ENCODE measurements around the gene RFX3.

DNA sequence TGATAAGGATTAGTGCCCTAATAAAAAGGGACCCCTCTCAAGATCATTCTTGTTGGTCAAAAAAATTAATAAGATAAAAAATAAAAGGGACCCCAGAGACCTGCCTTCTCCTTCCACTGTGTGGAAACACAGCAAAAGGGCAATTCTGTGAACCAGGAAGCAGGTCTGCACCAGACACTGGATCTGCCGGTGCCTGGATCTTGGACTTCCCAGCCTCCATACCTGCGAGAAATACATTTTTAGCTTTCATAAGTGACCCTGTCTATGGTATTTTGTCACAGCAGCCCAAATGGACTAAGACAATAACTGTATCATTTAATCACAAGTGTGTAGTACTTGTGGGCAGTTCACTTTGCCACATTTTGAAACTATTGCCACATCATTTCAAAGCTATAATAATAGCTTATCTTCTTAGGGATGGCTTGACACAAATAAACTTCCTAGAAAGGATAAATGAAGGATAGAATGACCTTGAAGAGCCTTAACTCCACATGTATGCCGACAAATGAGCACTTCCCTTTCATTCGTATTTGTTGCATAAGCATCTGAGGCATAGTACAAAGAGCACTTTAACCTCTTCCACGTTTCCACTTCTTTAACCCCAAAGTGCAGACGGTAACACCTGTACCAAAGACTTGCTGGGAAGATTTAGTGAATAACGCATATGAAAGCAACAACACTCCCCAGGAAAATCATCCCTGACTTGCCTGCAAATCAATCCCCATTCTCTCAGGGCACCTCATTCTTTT is 336.5 kb downstream of the RFX3 start:
- TF ChIP-seq, protein P1, sequence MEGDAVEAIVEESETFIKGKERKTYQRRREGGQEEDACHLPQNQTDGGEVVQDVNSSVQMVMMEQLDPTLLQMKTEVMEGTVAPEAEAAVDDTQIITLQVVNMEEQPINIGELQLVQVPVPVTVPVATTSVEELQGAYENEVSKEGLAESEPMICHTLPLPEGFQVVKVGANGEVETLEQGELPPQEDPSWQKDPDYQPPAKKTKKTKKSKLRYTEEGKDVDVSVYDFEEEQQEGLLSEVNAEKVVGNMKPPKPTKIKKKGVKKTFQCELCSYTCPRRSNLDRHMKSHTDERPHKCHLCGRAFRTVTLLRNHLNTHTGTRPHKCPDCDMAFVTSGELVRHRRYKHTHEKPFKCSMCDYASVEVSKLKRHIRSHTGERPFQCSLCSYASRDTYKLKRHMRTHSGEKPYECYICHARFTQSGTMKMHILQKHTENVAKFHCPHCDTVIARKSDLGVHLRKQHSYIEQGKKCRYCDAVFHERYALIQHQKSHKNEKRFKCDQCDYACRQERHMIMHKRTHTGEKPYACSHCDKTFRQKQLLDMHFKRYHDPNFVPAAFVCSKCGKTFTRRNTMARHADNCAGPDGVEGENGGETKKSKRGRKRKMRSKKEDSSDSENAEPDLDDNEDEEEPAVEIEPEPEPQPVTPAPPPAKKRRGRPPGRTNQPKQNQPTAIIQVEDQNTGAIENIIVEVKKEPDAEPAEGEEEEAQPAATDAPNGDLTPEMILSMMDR (conservative IDR thresholded peaks at IDR 0.05): no peak
- no peak for TF ChIP-seq ZFX (IDR thresholded peaks at IDR 0.05)

All from C4-2B (cell line).